Ovary (tissue), 3 donors: ENCODE data around the gene TNIP1.

Experiments used
- CTCF ChIP-seq, 3 donors: fragments of 450-650 bp in 2 of 3; fragments of 200-600 bp in 1 of 3; IDR thresholded peaks; one replicate each; pipeline versions ENCODE4 v1.5.1 to v1.8.0; 2016 to 2022; ENCODE audit warnings: antibody characterized with exemption in 3 of 3, mild to moderate bottlenecking in 1 of 3
- POLR2A ChIP-seq: fragments of 450-650 bp; IDR thresholded peaks from one replicate; pipeline ENCODE4 v1.6.1; 2017; ENCODE audit warnings: antibody characterized with exemption, mild to moderate bottlenecking, moderate library complexity
- donor health status: DM: no; HTN: no; CAD: no.

DNA sequence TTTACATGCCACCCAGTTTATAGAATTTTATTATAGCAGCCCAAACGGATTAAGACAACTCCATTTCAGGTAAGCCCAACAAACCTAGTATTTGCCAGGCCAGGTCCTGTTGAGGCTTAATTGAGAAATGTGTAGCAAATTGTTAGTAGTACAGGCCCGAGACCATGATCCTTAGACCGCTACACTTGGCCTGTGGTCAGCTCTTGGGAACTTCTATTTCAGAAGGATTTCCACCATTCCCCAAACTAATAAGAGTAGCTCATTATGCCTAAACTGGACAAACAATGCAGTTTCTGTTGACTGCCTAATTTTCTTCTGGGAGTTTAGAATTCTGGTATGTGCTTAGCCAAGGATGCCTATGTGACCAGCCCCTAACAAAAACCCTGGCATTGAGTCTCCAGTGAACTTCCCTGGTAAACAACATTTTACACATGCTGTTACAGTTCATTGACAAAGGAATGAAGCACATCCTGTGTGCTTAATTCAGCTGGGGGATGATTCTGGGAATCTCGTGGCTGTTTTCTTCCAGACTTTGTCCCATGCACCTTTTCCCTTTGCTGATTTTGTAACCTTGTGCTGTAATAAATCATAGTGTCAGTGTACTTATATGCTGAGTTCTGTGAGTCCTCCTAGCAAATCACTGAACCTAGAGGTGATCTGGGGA is 66.0 kb downstream of the TNIP1 start:
- TF ChIP-seq CTCF (IDR thresholded peaks at IDR 0.05): no peak
- TF ChIP-seq POLR2A: no peak
